Prostate gland (tissue), 2 donors: ENCODE data around the gene MEF2B.

Experiments
- CTCF ChIP-seq, 4 experiments: fragments of 200-600 bp in 2 of 4; fragments of 450-650 bp in 2 of 4; sonication (generic) in 2 of 4; IDR thresholded peaks; 1 replicate in 3 of 4; 2 replicates in 1 of 4; pipeline ENCODE4 v1.5.1; 2016 to 2019; ENCODE audit warnings: antibody characterized with exemption in 4 of 4, mild to moderate bottlenecking in 2 of 4, moderate library complexity in 2 of 4
- POLR2A ChIP-seq: fragments of 450-650 bp; IDR thresholded peaks from one replicate; pipeline ENCODE4 v1.6.1; 2016; ENCODE audit warnings: antibody characterized with exemption, mild to moderate bottlenecking

GRCh38 chr19:19107654-19108053, 62.4 kb downstream of the MEF2B start:
- no peak for TF ChIP-seq CTCF (IDR thresholded peaks at IDR 0.05)
- no peak for TF ChIP-seq POLR2A
